Measurements from ENCODE around the gene IFT20.
"Not testable (repeated sequence)": the region's sequence is repeated elsewhere in the genome, so short reads cannot be mapped to it uniquely, and the experiment has no call there.

Gene IFT20

DNA sequence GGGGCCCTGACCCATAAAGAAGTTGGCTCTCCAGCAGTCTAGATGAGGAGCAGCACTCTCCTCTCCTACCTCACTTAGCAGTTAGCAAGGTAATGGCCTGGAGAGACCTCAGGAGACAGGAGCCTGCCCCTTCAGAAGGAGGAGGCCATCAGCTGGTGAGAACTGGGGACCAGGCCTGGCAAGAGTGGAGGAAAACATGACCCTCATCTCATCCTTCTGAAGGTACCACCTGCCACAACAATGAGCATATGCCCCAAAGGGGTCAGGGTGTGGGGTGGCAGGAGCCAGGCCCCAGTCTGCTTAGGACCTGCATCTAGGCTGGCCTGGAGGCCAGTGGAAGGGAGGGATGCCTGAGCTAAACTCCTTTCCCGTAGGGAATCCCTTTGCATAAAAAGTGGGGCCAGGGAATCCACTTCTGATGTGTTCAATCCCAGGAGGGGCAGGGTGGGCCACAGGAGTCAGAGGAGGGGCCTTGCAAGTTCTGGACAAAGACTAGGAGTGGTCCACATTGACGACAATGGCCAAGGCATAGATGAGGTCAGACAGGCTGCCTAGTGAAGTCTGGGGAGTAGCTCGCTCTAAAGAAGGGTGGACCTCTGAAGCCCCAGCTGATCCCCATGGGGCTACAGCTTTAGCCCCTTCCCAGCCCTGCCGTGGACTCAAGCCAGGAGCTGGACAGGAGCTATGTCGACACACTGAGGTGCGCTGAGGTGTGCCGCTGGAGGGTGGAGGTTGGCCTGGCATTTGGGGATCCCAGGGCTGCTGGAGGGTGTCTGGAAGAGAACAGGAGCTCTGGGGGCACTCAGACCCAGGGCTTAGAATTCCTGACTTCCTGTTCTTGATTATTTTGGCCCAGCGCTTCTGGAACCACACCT, 28.7 kb upstream of the IFT20 start:
- DNase-seq = no peak

DNA sequence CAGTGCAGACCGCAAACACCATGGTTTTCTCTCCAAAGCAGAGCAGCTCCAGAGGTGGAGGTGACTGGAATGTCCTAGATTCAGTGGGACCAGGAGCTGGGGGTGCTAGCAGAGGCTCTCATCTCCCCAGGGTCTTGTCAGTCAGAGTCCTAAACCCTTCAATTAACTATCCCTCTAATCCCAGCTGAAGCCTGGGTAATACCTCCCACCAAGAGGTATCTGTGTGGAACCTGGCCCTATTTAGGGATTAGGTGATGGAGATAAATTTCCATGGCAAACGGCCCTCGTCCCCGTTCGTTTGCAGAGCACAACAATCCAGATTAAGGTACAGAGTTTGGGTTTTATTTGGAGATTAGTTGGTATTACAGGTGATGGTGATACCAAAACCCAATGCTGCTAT, 27.9 kb upstream of the IFT20 start:
- no peak for DNase-seq

DNA sequence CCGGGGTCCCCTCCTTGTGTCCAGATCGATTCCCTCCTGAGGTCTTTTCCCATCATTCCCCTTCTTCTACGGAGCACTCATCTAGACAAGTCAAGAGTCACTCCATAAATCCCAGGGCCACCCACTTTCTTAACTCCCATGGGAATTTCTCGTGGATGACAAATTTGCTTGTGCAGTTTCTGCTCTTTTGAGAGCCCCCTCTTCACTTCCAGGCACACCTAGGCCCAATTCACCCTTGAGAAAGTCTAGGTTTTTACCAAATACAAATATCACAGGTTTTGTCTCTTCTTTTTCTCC, 22.6 kb upstream of the IFT20 start:
- DNase-seq = no peak

DNA sequence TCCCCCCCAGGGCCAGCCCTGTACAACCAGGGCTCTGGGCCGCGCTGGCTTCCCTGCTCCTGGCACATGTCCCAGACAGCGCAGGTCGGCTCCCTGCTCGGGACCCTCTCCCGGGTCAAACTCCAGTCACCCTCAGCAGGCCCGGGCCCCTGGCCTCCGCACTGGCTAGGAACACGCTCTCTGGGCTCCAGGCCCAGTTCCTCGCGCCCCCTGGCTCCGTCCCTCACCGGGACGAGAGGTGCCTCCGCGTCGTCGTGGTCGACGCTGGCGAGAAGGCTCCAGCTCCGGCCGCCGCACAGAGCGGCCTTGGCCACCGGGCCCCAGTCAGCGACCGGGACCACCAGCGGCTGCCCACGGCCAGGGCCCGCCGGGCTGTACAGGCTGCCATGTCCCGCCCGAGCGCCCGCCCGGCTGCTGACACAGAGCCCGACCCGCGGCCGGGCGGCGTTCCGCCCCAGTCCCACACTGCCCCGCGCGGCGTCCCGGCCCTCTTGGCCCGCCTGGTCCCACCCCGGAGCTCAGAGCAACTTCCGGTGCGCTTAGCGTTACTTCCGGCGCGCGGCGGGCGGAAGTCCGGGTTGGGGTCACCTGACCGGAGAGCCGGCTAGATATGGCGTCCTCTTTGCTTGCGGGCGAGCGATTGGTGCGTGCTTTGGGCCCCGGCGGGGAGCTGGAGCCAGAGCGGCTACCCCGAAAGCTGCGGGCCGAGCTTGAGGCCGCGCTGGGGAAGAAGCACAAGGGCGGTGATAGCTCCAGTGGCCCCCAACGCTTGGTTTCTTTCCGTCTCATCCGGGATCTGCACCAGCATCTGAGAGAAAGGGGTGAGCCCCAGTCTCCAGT, 22.0 kb upstream of the IFT20 start, which contains the start of gene POLDIP2:
TSS of gene POLDIP2 (minus strand) at position 467 of the 840 bp plus-strand sequence. CDS start at position 388, 79 bp downstream.
- DNase-seq = peak; percentile 97 to 98 (median 98)

DNA sequence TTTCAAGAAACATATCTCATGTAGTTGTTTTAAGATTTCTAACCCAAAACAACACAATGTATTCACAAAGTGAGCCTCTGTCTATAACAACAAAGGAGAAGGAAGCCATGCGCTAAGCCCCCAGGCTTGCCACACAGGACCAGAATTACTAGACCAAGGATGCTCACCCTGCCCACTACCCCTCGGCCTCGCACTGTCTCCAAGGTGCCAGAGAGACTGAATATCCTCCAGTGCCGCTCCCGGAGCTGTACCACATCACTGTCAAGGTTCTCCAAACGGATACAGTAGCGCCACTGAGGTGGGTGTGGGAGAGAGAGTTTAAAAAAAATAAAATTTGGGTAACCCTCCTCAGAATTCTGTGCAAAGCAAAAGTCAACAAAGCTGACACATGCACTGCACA, 15.0 kb upstream of the IFT20 start:
- no peak for DNase-seq

DNA sequence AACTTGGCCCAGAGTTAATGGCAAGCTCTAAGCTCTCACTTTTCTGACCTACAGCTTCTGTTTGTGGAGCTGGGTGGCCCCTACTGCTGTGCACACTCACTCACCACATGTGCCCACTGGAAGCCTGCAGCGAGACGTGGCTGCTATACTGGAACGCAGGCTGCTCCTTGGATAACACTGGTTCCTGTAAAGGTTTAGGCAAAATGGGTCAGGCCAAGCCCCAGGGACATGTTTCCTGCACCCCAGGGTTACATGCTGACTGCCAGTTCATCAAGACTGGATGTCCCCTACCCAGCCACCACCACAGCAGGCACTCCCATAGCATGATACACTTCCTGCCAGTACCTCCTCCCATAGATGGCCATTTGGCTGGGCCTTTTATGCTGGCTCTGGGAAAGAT, 13.7 kb upstream of the IFT20 start:
- DNase-seq = no peak

DNA sequence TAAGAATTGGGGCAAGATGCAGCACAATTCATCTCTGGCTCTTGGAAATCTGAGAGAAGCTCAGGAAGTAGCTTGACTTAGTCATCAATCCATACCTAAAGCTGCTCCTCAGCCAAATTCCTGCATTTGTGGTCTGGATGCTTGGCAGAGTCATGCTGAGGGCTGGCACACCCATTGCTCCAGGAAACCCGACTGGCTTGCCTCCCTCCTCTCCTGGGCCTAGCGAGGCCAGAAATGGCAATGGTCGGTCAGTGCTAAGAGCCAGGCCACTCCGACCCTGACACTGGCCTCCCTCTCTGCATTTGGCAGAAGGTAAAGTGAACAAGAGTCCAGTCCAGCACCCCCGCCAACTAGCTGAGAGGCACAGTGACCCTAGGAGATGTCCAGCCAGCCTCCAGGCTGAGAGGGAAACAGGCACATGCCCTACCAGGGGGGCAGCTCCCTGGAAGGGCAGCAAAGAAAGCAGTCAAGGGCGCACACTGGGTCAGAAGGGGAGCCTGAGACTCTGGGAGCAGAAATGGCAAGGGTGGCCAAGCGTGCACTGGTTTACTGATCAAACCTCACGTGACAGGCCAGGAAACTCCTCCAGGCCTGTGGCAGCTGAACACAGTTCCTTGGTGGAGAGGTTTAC, 12.1 kb upstream of the IFT20 start:
- DNase-seq = no peak

DNA sequence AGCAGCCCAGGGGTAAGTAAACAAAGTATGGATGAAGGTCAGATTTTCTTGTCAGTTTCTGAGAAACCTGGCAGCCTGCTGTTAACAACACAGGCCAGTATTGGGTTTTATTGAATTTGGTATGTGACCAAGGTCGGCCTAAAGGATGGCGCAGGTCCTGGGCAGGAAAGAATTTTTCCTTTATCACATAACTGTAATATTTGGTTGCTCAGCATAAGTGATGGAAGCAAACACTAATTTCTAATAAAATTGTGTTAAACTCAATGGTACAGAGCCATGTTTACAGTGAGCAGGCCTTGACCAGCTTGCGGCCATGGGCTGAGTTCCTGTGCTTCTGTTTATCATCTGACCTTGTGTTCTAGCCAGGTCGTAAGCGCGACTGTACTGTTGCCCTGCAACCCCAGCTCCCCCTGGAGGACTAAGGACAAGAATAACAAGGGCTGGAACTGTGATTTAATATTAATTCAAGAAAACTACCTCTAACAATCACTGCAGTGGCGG, 11.5 kb upstream of the IFT20 start:
- DNase-seq = peak in 1 of 4 experiments; percentile 10

DNA sequence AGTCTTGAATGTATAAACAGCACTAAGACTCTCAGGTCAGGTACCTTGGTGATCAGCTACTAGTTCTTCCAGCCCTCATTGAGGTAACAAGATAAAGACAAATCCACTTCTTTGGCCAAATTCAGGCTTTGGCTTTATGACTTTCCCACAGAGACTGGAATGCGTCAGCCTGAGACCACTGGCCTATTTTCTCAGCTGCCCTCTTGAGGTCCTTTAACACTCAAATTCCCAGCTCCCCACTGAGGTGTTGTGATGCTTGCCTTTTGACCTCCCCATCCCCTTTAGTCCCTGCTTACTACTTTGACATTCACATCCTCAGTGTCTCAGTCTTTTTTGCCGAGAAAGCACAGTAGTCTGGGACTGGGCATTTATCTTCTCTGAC, 10.9 kb upstream of the IFT20 start:
- no peak for DNase-seq

DNA sequence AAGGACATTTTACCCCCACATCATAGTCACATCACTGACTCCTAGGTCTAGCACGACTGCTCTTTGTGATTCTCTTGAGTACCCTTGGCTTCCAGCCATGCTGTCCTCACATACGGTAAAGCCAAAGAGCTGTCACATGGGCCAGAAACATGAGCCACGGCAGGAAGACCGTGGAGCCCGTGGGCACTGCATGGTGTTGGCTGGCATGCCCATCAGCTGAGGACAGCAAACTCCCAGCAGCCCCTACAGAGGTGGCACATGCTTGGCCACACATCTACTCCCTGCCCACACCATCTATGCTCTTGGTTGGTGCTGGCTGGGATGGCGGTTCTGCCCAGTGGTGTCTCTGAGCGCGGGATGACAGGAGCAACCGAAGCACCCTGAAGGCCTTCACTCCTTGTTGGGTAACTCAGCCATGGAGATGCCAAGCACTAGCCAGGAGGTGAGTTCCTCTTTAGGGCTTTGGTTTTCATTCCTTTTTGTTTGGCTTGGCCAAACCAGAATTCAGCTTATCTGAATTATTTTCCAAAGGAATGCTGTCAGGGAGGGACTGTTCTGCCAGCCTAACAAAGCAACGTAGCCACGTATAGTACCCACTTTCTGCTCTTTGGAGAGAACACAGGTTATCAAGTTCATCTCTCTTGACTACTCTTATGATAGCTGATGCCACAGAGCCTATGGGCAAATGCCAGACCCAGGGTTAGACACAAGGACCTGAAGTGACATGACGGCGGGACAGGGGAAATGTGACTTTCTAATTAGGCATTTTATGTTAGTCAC, 10.3 kb upstream of the IFT20 start:
- no peak for DNase-seq

DNA sequence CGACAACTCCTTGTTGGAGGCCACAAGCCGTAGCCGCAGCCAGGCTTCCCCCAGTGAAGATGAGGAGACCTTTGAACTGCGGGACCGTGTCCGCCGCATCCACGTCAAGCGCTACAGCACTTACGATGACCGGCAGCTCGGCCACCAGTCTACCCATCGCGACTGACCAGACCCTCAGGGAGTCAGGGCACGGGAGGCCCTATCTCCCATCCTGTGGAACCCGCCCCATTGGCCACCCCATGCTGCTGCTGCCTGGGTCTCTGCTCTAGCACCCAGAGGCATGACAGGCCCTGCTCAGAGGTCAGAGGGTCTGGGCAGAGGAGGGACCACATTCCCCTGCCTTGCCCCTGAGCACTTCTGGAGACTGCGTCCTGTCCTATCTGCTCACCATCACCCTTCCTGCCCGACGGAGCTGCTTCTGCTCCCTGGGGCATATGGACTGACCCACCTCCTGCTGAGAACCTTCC, 9.2 kb upstream of the IFT20 start:
- DNase-seq = no peak

DNA sequence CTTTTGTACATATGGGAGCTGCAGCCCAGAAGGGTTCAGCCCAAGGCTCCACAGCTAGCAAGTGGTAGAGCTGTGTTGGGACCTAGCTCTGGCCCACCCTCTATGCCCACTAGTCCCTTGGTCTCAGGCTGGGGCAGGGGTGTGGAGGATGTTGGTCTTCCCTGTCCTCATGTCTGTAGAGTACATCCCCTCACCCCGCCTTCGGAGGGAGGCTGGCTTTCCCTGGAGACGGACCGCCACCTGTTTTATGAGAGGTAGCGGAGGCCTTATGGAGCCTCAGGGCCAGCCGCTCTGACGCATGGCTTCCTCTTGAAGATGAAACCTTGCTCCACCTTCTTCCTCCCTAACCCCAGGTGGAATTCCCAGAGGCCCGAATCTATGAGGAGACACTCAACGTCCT, 8.7 kb upstream of the IFT20 start:
- no peak for DNase-seq

DNA sequence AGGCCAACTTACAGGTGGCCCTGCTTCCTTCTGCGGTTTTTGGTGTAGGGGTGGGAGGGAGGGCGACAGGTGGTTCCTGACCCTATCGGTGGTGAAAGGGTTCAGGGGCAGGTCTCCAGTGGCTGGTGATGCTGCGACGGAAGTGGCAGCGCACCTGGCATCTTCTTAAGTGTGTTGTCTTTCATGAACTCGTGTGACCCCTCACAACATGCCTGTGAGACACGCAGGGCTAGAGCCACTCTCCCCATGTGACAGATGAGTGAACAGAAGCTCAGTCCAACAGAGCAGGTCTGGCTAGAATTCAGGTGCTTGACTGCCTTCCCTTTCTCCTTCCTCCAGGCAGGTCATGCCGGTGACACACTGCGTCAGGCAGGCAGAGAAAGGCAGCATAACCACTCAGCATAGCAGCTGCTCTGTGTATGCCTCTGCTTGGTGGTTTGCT, 8.2 kb upstream of the IFT20 start:
- DNase-seq = no peak

DNA sequence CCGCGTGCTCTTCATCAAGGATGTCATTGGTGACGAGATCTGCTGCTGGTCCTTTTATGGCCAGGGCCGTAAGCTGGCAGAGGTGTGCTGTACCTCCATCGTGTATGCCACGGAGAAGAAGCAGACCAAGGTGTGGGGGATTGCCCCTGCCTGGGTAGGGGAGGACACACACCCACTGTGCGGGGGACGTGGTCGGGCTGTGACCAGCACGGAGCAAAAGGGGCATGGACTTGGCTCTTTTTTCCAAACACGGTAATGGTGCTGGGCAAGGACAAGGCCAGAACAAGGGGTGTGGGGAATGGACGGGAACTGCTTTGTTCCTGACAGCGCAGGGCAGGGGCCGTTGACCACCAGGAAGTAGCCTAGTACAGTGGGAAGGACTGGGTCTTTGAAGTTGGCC, 7.0 kb upstream of the IFT20 start:
- DNase-seq = no peak

DNA sequence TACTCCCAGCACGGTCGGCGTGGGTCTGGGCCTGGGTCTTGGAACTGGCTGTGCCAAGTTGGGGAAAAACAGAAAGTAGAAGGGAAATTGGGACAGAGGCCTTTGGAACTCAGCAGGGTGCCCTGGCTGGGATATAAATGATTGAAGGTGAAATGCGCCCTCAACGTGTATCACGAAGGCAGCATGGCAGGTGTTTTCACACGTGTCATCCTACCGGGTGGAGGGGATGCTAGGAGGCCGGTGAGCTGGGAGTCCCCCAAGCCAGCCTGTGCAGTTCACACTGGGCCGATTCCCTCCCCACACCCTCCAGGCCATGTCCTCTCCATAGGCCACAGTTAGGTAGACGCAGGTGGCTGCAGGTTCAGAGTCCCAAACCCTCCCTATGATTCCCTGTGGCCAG, 6.2 kb upstream of the IFT20 start:
- no peak for DNase-seq

DNA sequence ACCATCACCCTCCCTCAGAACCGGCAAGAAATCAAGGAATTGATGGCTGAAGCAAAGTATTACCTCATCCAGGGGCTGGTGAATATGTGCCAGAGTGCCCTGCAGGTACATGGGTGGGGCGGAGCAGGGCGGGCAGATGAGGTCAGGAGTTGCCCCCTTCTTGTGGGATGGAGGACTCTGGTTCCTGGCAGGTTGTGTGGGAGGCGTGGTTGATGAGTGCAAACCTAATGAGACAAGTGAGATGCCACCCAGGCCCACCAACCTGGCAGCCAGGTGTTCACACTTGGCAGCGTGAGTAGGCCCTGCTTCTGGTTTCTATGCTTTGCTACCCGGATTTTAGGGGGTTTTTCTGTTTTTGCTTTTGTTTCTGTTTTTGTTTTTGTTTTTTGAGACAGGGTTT, 5.1 kb upstream of the IFT20 start:
- DNase-seq = no peak

DNA sequence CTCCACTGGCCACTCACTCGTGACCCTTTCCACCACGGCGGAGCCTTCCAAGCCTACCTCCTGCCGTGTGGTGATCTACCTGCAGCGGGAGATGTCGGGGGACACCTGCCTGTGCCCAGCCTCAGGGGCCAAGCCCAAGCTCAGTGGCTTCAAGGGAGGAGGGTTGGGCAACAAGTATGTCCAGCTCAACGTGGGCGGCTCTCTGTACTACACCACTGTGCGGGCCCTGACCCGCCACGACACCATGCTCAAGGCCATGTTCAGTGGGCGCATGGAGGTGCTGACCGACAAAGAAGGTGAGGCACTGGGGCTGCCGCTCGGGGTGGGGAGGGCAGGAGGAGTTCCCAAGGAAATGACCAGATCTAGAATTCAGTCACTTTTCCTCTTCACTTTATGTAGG, 4.2 kb upstream of the IFT20 start:
- no peak for DNase-seq

DNA sequence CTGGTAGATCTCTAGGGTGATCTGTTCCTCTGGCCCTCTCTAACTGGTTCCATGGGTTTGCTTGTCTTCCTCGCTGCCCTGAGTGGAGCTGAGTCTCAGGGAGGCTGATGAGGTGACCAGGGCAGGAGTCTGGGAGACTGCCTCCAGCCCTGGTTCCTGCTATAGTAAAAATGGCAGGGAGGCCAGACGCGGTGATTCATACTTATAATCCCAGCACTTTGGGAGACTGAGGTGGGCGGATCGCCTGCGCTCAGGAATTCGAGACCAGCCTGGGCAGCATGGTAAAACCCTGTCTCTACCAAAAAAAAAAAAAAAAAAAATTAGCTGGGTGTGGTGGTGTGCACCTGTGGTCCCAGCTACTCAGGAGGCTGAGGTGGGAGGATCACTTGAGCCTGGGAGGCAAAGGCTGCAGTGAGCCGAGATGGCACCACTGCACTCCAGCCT, 3.5 kb upstream of the IFT20 start:
- not testable (repeated sequence) for DNase-seq

DNA sequence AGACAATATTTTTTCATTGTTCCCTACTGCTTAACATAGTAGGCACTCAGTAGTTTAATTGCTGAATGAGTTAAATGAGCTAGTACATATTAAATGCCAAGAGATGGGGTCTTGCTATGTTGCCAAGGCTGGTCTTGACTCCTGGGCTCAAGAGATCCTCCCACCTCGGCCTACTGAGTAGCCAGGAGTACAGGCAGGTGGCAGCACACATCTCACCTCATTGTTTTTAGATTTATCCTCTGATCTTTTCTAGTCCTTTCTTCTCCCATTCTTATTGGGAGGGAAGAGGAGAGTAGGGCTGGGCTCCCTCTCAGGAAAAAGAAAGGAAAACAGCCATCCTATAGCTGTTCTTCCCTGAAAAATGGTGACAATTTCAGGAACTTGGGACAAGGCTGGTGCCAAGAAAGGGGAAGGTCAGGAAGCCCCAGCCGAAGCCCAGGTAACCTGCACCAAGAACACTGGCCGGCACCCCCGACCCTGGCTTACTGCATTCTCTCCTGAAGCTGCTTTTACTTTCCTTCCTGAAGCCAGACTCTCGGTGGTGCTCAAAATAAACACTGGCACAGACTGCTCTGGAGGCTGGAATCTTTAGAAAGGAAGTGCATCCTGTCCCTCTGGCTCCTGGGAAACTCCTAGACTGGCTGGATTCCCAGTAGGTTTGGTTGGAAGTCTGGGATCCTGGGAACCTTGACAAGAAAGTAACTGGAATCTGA, 2.9 kb upstream of the IFT20 start:
- no peak for DNase-seq

DNA sequence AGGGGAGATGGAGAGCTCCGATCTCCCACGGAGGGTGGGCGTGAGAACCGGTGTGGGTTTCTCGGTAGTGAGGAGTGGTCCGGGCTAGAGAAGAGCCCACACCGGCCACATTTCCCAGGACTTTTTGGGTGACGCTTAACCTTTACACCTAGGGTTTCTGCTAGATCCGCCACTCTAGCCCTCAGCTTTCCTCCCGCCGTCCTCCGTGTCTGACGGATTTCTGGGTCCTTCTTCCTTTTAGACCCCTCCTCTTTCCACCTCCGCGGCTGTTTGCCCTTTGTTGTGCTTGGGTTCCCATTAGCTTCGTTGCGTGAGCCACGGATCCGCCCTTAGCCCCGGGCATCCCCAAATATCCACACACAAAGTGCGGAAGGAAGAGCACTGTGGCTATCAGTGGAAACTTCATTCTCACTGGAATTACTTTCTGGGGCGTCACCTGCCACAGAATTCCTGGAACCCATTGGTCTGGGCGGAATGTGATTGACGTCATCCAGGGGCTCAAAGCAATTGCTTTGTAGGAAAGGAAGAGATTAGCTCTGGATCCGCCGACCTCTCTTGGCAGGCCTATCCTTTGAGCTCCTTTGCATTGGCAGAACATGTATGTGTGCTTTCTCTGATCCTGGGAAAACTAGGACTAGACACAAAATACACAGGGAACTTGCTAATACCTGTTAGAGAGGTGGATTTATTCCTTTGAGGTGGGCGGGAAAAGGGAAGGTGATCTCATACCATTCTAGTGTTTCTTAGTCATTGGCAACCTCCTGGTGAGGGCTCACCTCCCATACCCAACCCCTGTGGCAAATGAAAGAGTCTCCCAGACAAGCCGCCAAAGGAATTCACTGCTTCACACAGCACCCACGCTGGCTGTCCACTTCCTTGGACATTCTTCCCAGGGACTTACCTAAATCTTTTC, 943 bp upstream of the IFT20 start:
- peak in 3 of 4 experiments; percentile 31 to 49 (median 38) for DNase-seq

All from suppressor macrophage (primary cell).